Hematopoietic multipotent progenitor cell treated with erythropoietin and hydrocortisone succinate and interleukin-3 and kit ligand, for 8 days (in vitro differentiated cells): ENCODE results near the gene PTHLH.

Experiments used
- DNase-seq: peaks from one replicate; pipeline ENCODE4 v3.0.0-alpha.2; 2015

PTHLH gene

GRCh38 chr12:27972721-27973120, at the start of gene PTHLH:
TSS of gene PTHLH (minus strand) at chr12:27972733. CDS start at chr12:27969494, 3,239 bp downstream.
- no peak for DNase-seq

- DNase-seq = no peak
Measured at GRCh38 chr12:28021704-28022103, 49.2 kb upstream of the PTHLH start.

- DNase-seq = no peak
Measured at GRCh38 chr12:28017873-28018255, 45.3 kb upstream of the PTHLH start.

- DNase-seq = no peak
Measured at GRCh38 chr12:28017126-28017872, 44.8 kb upstream of the PTHLH start.

- no peak for DNase-seq
Measured at GRCh38 chr12:28015165-28015564, 42.6 kb upstream of the PTHLH start.

- DNase-seq = no peak
Measured at GRCh38 chr12:28014196-28014595, 41.7 kb upstream of the PTHLH start.

- DNase-seq = no peak
Measured at GRCh38 chr12:28012333-28012918, 39.9 kb upstream of the PTHLH start.

- no peak for DNase-seq
Measured at GRCh38 chr12:28010036-28010435, 37.5 kb upstream of the PTHLH start.

- no peak for DNase-seq
Measured at GRCh38 chr12:27999970-28000369, 27.4 kb upstream of the PTHLH start.

GRCh38 chr12:27999521-27999920, 27.0 kb upstream of the PTHLH start:
- no peak for DNase-seq

GRCh38 chr12:27998658-27999057, 26.1 kb upstream of the PTHLH start:
- DNase-seq = no peak

- no peak for DNase-seq
Measured at GRCh38 chr12:27998170-27998569, 25.6 kb upstream of the PTHLH start.

GRCh38 chr12:27996761-27997160, 24.2 kb upstream of the PTHLH start:
- DNase-seq = no peak

- DNase-seq = no peak
Measured at GRCh38 chr12:27995406-27995805, 22.9 kb upstream of the PTHLH start.

- no peak for DNase-seq
Measured at GRCh38 chr12:27988594-27989233, 16.2 kb upstream of the PTHLH start.

- DNase-seq = no peak
Measured at GRCh38 chr12:27987331-27987730, 14.8 kb upstream of the PTHLH start.

GRCh38 chr12:27984275-27984674, 11.7 kb upstream of the PTHLH start:
- no peak for DNase-seq

- DNase-seq = no peak
Measured at GRCh38 chr12:27982951-27983350, 10.4 kb upstream of the PTHLH start.

GRCh38 chr12:27982385-27982784, 9.9 kb upstream of the PTHLH start:
- no peak for DNase-seq

GRCh38 chr12:27981874-27982273, 9.3 kb upstream of the PTHLH start:
- no peak for DNase-seq

GRCh38 chr12:27979145-27979544, 6.6 kb upstream of the PTHLH start:
- no peak for DNase-seq

GRCh38 chr12:27975222-27976136, 2.9 kb upstream of the PTHLH start:
- no peak for DNase-seq

- DNase-seq = no peak
Measured at GRCh38 chr12:27974735-27975221, 2.2 kb upstream of the PTHLH start.
